IPS-NIHi7 (cell line): ENCODE results near the gene TMEM161A.
A peak's percentile ranks its signal among the peaks of the same experiment; 100 is the strongest.
"Not testable (repeated sequence)": the region's sequence is repeated elsewhere in the genome, so short reads cannot be mapped to it uniquely, and the experiment has no call there.

Source experiments
- DNase-seq: peaks from one replicate; pipeline ENCODE4 v3.0.0; 2012; ENCODE audit warnings: mixed read lengths; ENCODE audit errors: extremely low spot score

Gene TMEM161A

GRCh38 chr19:19155495-19156219 lies 17.4 kb upstream of the TMEM161A start:
- DNase-seq = no peak

GRCh38 chr19:19154768-19155494 lies 16.7 kb upstream of the TMEM161A start:
- DNase-seq = no peak

GRCh38 chr19:19152668-19153384 lies 14.5 kb upstream of the TMEM161A start:
- DNase-seq = no peak

- DNase-seq = no peak
Observed at GRCh38 chr19:19151418-19151817, 13.1 kb upstream of the TMEM161A start.

GRCh38 chr19:19149435-19149834 lies 11.2 kb upstream of the TMEM161A start:
- no peak for DNase-seq

GRCh38 chr19:19148504-19148903 lies 10.2 kb upstream of the TMEM161A start:
- DNase-seq = not testable (repeated sequence)

- DNase-seq = no peak
Observed at GRCh38 chr19:19147344-19147743, 9.1 kb upstream of the TMEM161A start.

- peak; percentile 3 for DNase-seq
Observed at GRCh38 chr19:19146865-19147264, 8.6 kb upstream of the TMEM161A start.

- DNase-seq = peak; percentile 92
Observed at GRCh38 chr19:19145684-19146608, 7.7 kb upstream of the TMEM161A start.

- DNase-seq = peak; percentile 5
Observed at GRCh38 chr19:19145281-19145680, 7.0 kb upstream of the TMEM161A start.

- no peak for DNase-seq
Observed at GRCh38 chr19:19142347-19142746, 4.1 kb upstream of the TMEM161A start.

- DNase-seq = no peak
Observed at GRCh38 chr19:19140476-19140875, 2.2 kb upstream of the TMEM161A start.

- no peak for DNase-seq
Observed at GRCh38 chr19:19139876-19140229, 1.6 kb upstream of the TMEM161A start.

GRCh38 chr19:19137556-19138108 lies 646 bp downstream of the TMEM161A start:
- DNase-seq = peak; percentile 9

GRCh38 chr19:19135713-19136112 lies 2.6 kb downstream of the TMEM161A start:
- not testable (repeated sequence) for DNase-seq

- peak; percentile 71 for DNase-seq
Observed at GRCh38 chr19:19134687-19135158, 3.6 kb downstream of the TMEM161A start.

GRCh38 chr19:19133985-19134384 lies 4.3 kb downstream of the TMEM161A start:
- no peak for DNase-seq

GRCh38 chr19:19132912-19133311 lies 5.4 kb downstream of the TMEM161A start:
- DNase-seq = no peak

GRCh38 chr19:19131989-19132388 lies 6.3 kb downstream of the TMEM161A start:
- DNase-seq = no peak

- DNase-seq = no peak
Observed at GRCh38 chr19:19126102-19126501, 12.2 kb downstream of the TMEM161A start.

GRCh38 chr19:19123386-19123785 lies 14.9 kb downstream of the TMEM161A start:
- DNase-seq = no peak
